Neural progenitor cell (in vitro differentiated cells): ENCODE results near the gene ADRB2. TPM values are rescaled to one million over a fixed set of nuclear protein-coding genes. Genes with fewer than 3 reads are reported as not detected.

Experiments used
- DNase-seq: peaks from one replicate; pipeline ENCODE4 v3.0.0-alpha.2; 2016; ENCODE audit warnings: low spot score
- H2AFZ ChIP-seq: fragments of 200-600 bp; sonication (generic); replicated peaks from 2 replicates; pipeline ENCODE4 v1.6.1; 2016; ENCODE audit warnings: antibody characterized with exemption
- H3F3A ChIP-seq: fragments of 200-600 bp; sonication (generic); 2 replicates; pipeline ENCODE4 v1.6.1; 2016; ENCODE audit warnings: antibody characterized with exemption, low read depth
- H3K27ac ChIP-seq: fragments of 200-600 bp; sonication (generic); 2 replicates; pipeline ENCODE4 v1.5.1; 2016; ENCODE audit warnings: mild to moderate bottlenecking
- H3K27me3 ChIP-seq: fragments of 200-600 bp; sonication (generic); 2 replicates; pipeline ENCODE4 v1.6.1; 2016; ENCODE audit warnings: mild to moderate bottlenecking, moderate library complexity
- H3K36me3 ChIP-seq: fragments of 200-600 bp; sonication (generic); 2 replicates; pipeline ENCODE4 v1.5.1; 2016
- H3K4me1 ChIP-seq: fragments of 200-600 bp; sonication (generic); 2 replicates; pipeline ENCODE4 v1.6.1; 2016; ENCODE audit warnings: mixed run types
- H3K4me2 ChIP-seq: fragments of 200-600 bp; sonication (generic); 2 replicates; pipeline ENCODE4 v1.6.1; 2016
- H3K4me3 ChIP-seq: fragments of 200-600 bp; sonication (generic); 2 replicates; pipeline ENCODE4 v1.5.1; 2016
- H3K79me2 ChIP-seq: fragments of 200-600 bp; sonication (generic); 2 replicates; pipeline ENCODE4 v1.6.1; 2016; ENCODE audit warnings: low read depth
- H3K9ac ChIP-seq: fragments of 200-600 bp; sonication (generic); 2 replicates; pipeline ENCODE4 v1.6.1; 2016
- H3K9me3 ChIP-seq: fragments of 200-600 bp; sonication (generic); 2 replicates; pipeline ENCODE4 v1.5.1; 2016; ENCODE audit warnings: low read depth
- H4K20me1 ChIP-seq: fragments of 200-600 bp; sonication (generic); 2 replicates; pipeline ENCODE4 v1.6.1; 2016; ENCODE audit warnings: low read depth
- H3K27ac Mint-ChIP-seq: 3 replicates; pipeline ENCODE4 v1.8.0; 2021; ENCODE audit warnings: mixed read lengths
- H3K27me3 Mint-ChIP-seq: 2 replicates; pipeline ENCODE4 v1.8.0; 2022; ENCODE audit warnings: low read depth, mild to moderate bottlenecking, inconsistent platforms, moderate library complexity, mixed read lengths; ENCODE audit not compliant: insufficient read depth
- H3K36me3 Mint-ChIP-seq: 3 replicates; pipeline ENCODE4 v1.8.0; 2021; ENCODE audit warnings: mixed read lengths
- H3K4me1 Mint-ChIP-seq: 3 replicates; pipeline ENCODE4 v1.8.0; 2021; ENCODE audit warnings: mixed read lengths
- H3K4me3 Mint-ChIP-seq: 3 replicates; pipeline ENCODE4 v1.8.0; 2021; ENCODE audit warnings: mild to moderate bottlenecking, moderate library complexity, mixed read lengths
- H3K9me3 Mint-ChIP-seq: 3 replicates; pipeline ENCODE4 v1.8.0; 2020; ENCODE audit warnings: mixed read lengths
- EZH2 ChIP-seq: fragments of 200-600 bp; sonication (generic); IDR thresholded peaks from 2 replicates; pipeline ENCODE4 v1.6.1; 2017; ENCODE audit warnings: antibody characterized with exemption, mild to moderate bottlenecking, moderate library complexity
- EZH2phosphoT487 ChIP-seq: fragments of 200-600 bp; sonication (generic); IDR thresholded peaks from 2 replicates; pipeline ENCODE4 v1.6.1; 2017; ENCODE audit warnings: antibody characterized with exemption
- total RNA-seq: library from RNA; depleted of rRNA; stranded (reverse); fragments of >200 nt; gene quantifications from 2 replicates; pipeline ENCODE4 v1.2.3, GENCODE V29; 2015; ENCODE audit warnings: low replicate concordance
- TF ChIP-seq, protein P1 (sequence below): fragments of 200-600 bp; sonication (generic); IDR thresholded peaks from 2 replicates; pipeline ENCODE4 v1.5.1; 2017; ENCODE audit warnings: antibody characterized with exemption, mild to moderate bottlenecking

The ADRB2 gene
- total RNA-seq, 1 donor from 2014 or later: 0.32 TPM

DNA sequence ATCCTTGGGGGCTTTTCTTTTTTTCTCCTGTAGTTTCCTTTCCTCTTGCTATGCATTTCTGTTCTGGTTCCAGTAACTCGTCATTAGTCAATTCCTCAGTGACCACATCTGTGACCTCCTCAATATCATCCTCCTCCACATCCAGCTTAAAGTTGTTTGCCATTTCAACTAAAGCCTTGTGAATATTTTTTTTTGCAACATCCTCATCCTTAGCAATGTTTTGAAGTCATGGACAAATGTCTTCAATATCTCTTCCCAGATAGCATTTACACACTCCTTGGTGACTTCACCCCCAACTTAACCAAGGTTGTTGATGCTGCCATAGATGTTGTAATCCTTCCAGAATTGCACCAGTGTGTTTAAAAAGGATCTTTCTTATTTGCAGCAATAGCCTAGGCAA is 14.7 kb upstream of the ADRB2 start:
- H3K4me1 ChIP-seq: no peaks in the 10 kb centered on the region
- Mint-ChIP-seq H3K4me1 (peaks cover 12% of the 10 kb centered on the region), H3K27ac (no peak overlapping the region), H3K36me3 (no peaks in the 10 kb centered on the region), H3K4me3 (no peak overlapping the region), H3K9me3 (no peaks in the 10 kb centered on the region), H3K27me3 (peaks cover 3% of the 10 kb centered on the region)
- no peak overlapping the region for H3K4me3 ChIP-seq
- no peaks in the 10 kb centered on the region for H3K9me3 ChIP-seq
- DNase-seq: no peak
- H3K36me3 ChIP-seq: no peaks in the 10 kb centered on the region
- H3K4me2 ChIP-seq: no peak overlapping the region
- no peaks in the 10 kb centered on the region for H3K27me3 ChIP-seq
- H3F3A ChIP-seq: no peaks in the 10 kb centered on the region
- no peak overlapping the region for H2AFZ ChIP-seq
- no peak overlapping the region for H3K9ac ChIP-seq
- H3K79me2 ChIP-seq: no peaks in the 10 kb centered on the region
- H3K27ac ChIP-seq: no peak overlapping the region
- no peaks in the 10 kb centered on the region for H4K20me1 ChIP-seq
- TF ChIP-seq EZH2 (no peak), EZH2phosphoT487 (no peak)
- TF ChIP-seq, protein P1, sequence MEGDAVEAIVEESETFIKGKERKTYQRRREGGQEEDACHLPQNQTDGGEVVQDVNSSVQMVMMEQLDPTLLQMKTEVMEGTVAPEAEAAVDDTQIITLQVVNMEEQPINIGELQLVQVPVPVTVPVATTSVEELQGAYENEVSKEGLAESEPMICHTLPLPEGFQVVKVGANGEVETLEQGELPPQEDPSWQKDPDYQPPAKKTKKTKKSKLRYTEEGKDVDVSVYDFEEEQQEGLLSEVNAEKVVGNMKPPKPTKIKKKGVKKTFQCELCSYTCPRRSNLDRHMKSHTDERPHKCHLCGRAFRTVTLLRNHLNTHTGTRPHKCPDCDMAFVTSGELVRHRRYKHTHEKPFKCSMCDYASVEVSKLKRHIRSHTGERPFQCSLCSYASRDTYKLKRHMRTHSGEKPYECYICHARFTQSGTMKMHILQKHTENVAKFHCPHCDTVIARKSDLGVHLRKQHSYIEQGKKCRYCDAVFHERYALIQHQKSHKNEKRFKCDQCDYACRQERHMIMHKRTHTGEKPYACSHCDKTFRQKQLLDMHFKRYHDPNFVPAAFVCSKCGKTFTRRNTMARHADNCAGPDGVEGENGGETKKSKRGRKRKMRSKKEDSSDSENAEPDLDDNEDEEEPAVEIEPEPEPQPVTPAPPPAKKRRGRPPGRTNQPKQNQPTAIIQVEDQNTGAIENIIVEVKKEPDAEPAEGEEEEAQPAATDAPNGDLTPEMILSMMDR: no peak

DNA sequence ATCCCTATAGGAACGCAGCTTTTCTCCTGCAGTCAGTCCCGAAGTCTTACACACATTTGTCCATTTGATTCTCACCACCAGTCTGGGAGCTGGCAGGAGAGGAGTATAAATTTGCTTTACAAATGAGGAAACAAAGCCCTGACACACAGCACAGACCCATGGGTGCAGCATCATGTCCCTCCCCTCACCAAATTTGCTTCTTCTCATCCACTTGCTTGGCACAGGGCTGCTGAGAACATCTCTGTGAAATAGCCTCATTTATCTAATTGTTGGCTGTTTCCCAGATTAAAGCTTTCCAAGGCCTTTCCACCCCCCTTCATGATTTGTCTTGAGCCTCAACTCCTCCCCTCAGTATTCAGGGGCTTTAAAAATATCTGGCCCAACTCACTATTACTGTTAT is 11.3 kb upstream of the ADRB2 start:
- Histone ChIP-seq H3K4me2 (no peak overlapping the region), H3K27me3 (no peaks in the 10 kb centered on the region), H4K20me1 (no peaks in the 10 kb centered on the region), H3K79me2 (no peaks in the 10 kb centered on the region), H3K9ac (no peak overlapping the region), H3K27ac (no peak overlapping the region), H3F3A (no peaks in the 10 kb centered on the region), H3K4me3 (no peak overlapping the region), H3K36me3 (no peaks in the 10 kb centered on the region), H2AFZ (no peak overlapping the region), H3K4me1 (no peaks in the 10 kb centered on the region), H3K9me3 (no peaks in the 10 kb centered on the region)
- Mint-ChIP-seq H3K36me3 (no peaks in the 10 kb centered on the region), H3K27ac (no peak overlapping the region), H3K9me3 (no peaks in the 10 kb centered on the region), H3K4me1 (no peaks in the 10 kb centered on the region), H3K4me3 (no peak overlapping the region), H3K27me3 (no peaks in the 10 kb centered on the region)
- TF ChIP-seq EZH2 (no peak), EZH2phosphoT487 (no peak)
- TF ChIP-seq, protein P1: no peak
- no peak for DNase-seq

DNA sequence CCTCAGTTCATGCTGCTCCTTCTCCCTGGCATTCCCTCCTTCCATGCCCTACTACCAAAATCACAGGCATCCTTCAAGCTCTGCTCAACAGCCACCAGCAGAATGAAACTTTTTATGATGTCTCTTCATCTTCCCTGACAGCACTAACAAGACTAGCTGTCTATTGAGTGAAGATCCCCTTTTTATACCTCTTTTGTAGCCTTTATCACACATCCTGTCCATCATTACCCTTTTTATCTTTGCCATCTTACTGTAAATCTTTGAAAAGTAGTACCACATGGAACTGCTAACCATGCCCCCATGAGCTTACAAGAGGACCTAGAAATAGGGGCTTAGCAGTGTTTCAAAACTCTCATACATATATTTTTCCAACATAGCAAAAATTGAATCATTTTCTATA is 10.8 kb upstream of the ADRB2 start:
- Histone ChIP-seq H3K4me2 (no peak overlapping the region), H3K4me3 (no peak overlapping the region), H4K20me1 (no peaks in the 10 kb centered on the region), H3K9ac (no peak overlapping the region), H3K27ac (no peak overlapping the region), H3K79me2 (no peaks in the 10 kb centered on the region), H3K27me3 (no peaks in the 10 kb centered on the region), H3K4me1 (no peaks in the 10 kb centered on the region), H3F3A (no peaks in the 10 kb centered on the region), H3K9me3 (no peaks in the 10 kb centered on the region), H2AFZ (no peak overlapping the region), H3K36me3 (no peaks in the 10 kb centered on the region)
- DNase-seq: no peak
- H3K4me3 Mint-ChIP-seq: no peak overlapping the region
- no peak overlapping the region for H3K27ac Mint-ChIP-seq
- no peaks in the 10 kb centered on the region for H3K9me3 Mint-ChIP-seq
- TF ChIP-seq EZH2 (no peak), EZH2phosphoT487 (no peak)
- TF ChIP-seq, protein P1: no peak
- H3K27me3 Mint-ChIP-seq: no peaks in the 10 kb centered on the region
- no peaks in the 10 kb centered on the region for H3K4me1 Mint-ChIP-seq
- no peaks in the 10 kb centered on the region for H3K36me3 Mint-ChIP-seq
